Measurements from ENCODE around the gene NR3C1. TPM values are rescaled to one million over a fixed set of nuclear protein-coding genes. Genes with fewer than 3 reads are reported as not detected.
A peak's percentile ranks its signal among the peaks of the same experiment; 100 is the strongest.

NR3C1 gene
- total RNA-seq, 1 experiment from 2014 or later = 16.0 TPM

GRCh38 chr5:143249851-143250250, 153.6 kb downstream of the NR3C1 start:
- H2AFZ ChIP-seq (ENCODE audit: low read depth, low read length, poor library complexity, severe bottlenecking) = no peak overlapping the region
- H3K4me3 ChIP-seq (replicated peaks in 1 of 2; ENCODE audit: low read depth in 1 of 2, low read length in 2 of 2) = no peak overlapping the region
- CTCF ChIA-PET = no interaction called here
- peak overlapping the region; percentile 29; the same call in 1 of the 2 replicates for H3K4me2 ChIP-seq (ENCODE audit: low read length)
- H3K36me3 ChIP-seq (ENCODE audit: control insufficient read depth in 1 of 2, insufficient read depth in 2 of 2, low read length in 2 of 2) = no peaks in the 10 kb centered on the region
- no TSS peak for BruUV-seq (replicated peaks)
- POLR2A ChIA-PET = interaction anchor here (0.7 kb wide), 1 partner anchor 450 kb away, joined by 3 read pairs; no protein-coding TSS in a partner anchor
- TF ChIP-seq RAD21 (IDR thresholded peaks at IDR 0.05; ENCODE audit: low read depth) = no peak
- TF ChIP-seq CTCF (IDR thresholded peaks at IDR 0.05 in 2 of 3, conservative IDR thresholded peaks at IDR 0.05 in 1 of 3; ENCODE audit: borderline replicate concordance in 1 of 3, insufficient read depth in 1 of 3, low read depth in 2 of 3, low read length in 2 of 3) = no peak
- TF ChIP-seq SRF (IDR thresholded peaks at IDR 0.05; ENCODE audit: low read depth) = no peak
- TF ChIP-seq ZBTB33 (IDR thresholded peaks at IDR 0.05; ENCODE audit: extremely low read depth, insufficient replicate concordance, low read length) = no peak
- TF ChIP-seq ZFX (IDR thresholded peaks at IDR 0.05) = no peak
- no peak for TF ChIP-seq YY1 (IDR thresholded peaks at IDR 0.05; ENCODE audit: extremely low read depth, insufficient replicate concordance, low read depth, low read length)
- no peak for TF ChIP-seq SP1 (IDR thresholded peaks at IDR 0.05; ENCODE audit: low read depth)
- TF ChIP-seq ZNF274 (IDR thresholded peaks at IDR 0.05; ENCODE audit: low read depth, low read length) = no peak
- TF ChIP-seq, protein P1, sequence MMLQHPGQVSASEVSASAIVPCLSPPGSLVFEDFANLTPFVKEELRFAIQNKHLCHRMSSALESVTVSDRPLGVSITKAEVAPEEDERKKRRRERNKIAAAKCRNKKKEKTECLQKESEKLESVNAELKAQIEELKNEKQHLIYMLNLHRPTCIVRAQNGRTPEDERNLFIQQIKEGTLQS (IDR thresholded peaks at IDR 0.05) = no peak
- TF ChIP-seq POLR2A (IDR thresholded peaks at IDR 0.05; ENCODE audit: borderline replicate concordance, extremely low read depth, insufficient read depth, insufficient read length) = no peak
- TF ChIP-seq, protein P2, sequence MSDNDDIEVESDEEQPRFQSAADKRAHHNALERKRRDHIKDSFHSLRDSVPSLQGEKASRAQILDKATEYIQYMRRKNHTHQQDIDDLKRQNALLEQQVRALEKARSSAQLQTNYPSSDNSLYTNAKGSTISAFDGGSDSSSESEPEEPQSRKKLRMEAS (IDR thresholded peaks at IDR 0.05) = no peak
- no peak for TF ChIP-seq ELF1 (IDR thresholded peaks at IDR 0.05; ENCODE audit: borderline replicate concordance, low read depth)
- no peak for ATAC-seq
- no peaks in the 10 kb centered on the region for H4K20me1 ChIP-seq (ENCODE audit: insufficient read depth)
- H3K4me1 ChIP-seq (ENCODE audit: control insufficient read depth in 1 of 2, insufficient read depth in 2 of 2, low read length in 2 of 2) = peaks cover 24 to 41% of the 10 kb centered on the region in 2 experiments
- H3K27ac ChIP-seq (ENCODE audit: low read depth, low read length) = no peak overlapping the region
- H3K79me2 ChIP-seq (ENCODE audit: insufficient read depth, low read length) = no peaks in the 10 kb centered on the region
- RAD21 ChIA-PET (ENCODE audit: low non-redundant PET in 1 of 2, low total read pairs in 2 of 2, uncharacterized antibody in 2 of 2, unreplicated experiment in 2 of 2) = no interaction called here
- H3K9ac ChIP-seq (ENCODE audit: low read length) = no peak overlapping the region
- H3K27me3 ChIP-seq (ENCODE audit: insufficient read depth, low read length) = no peaks in the 10 kb centered on the region
- no peaks in the 10 kb centered on the region; a peak in 1 of 4 replicates for H3K9me3 ChIP-seq (ENCODE audit: control insufficient read depth in 1 of 2, insufficient read depth in 1 of 2, low read depth in 1 of 2, low read length in 2 of 2)
- intact Hi-C loops (cut with micrococcal nuclease) = no loop called here
- H3K9me2 ChIP-seq (ENCODE audit: insufficient read depth) = no peaks in the 10 kb centered on the region
- DNase-seq (ENCODE audit: low read depth, low spot score) = no peak

Data from HCT116 (cell line).